Mesothelial cell of epicardium (in vitro differentiated cells): ENCODE measurements around the gene HMBS. TPM values are rescaled to one million over a fixed set of nuclear protein-coding genes. Genes with fewer than 3 reads are reported as not detected.

Experiments used
- DNase-seq, 2 experiments: peaks; one replicate each; pipeline ENCODE4 v3.0.0; 2021; ENCODE audit warnings: low spot score in 2 of 2; ENCODE audit not compliant: unreplicated experiment in 2 of 2
- H3K27ac Mint-ChIP-seq: 2 replicates; pipeline ENCODE4 v1.8.0; 2021; ENCODE audit warnings: mixed read lengths
- H3K27me3 Mint-ChIP-seq: 2 replicates; pipeline ENCODE4 v1.8.0; 2021; ENCODE audit warnings: low read depth, mixed read lengths
- H3K36me3 Mint-ChIP-seq: 2 replicates; pipeline ENCODE4 v1.8.0; 2021; ENCODE audit warnings: mixed read lengths
- H3K4me1 Mint-ChIP-seq: 2 replicates; pipeline ENCODE4 v1.8.0; 2021; ENCODE audit warnings: mixed read lengths
- H3K4me3 Mint-ChIP-seq: 2 replicates; pipeline ENCODE4 v1.8.0; 2021; ENCODE audit warnings: mild to moderate bottlenecking, moderate library complexity, mixed read lengths
- H3K9me3 Mint-ChIP-seq: 2 replicates; pipeline ENCODE4 v1.8.0; 2021; ENCODE audit warnings: mixed read lengths
- CTCF ChIP-seq: fragments of 200-600 bp; sonication (generic); IDR thresholded peaks from one replicate; pipeline ENCODE4 v1.5.0; 2021; ENCODE audit warnings: antibody characterized with exemption; ENCODE audit not compliant: unreplicated experiment
- total RNA-seq: library from RNA; stranded (reverse); gene quantifications from 3 replicates; pipeline ENCODE4 v1.2.1, GENCODE V29; 2021

HMBS gene
- total RNA-seq, 1 donor from 2014 or later, result 28.1 TPM

GRCh38 chr11:119111361-119111925 is 26.8 kb downstream of the HMBS start:
- H3K36me3 Mint-ChIP-seq, result peaks cover 16% of the 10 kb centered on the region
- no peak overlapping the region for H3K27ac Mint-ChIP-seq
- peaks cover 19% of the 10 kb centered on the region for H3K4me1 Mint-ChIP-seq
- H3K9me3 Mint-ChIP-seq, result no peaks in the 10 kb centered on the region
- no peak for TF ChIP-seq CTCF
- no peaks in the 10 kb centered on the region for H3K27me3 Mint-ChIP-seq
- no peak overlapping the region for H3K4me3 Mint-ChIP-seq
- DNase-seq, result no peak

GRCh38 chr11:119112314-119113020 is 27.8 kb downstream of the HMBS start:
- Mint-ChIP-seq H3K27me3 (no peaks in the 10 kb centered on the region), H3K36me3 (peaks cover 20% of the 10 kb centered on the region), H3K4me1 (peaks cover 13% of the 10 kb centered on the region), H3K9me3 (no peaks in the 10 kb centered on the region), H3K27ac (no peak overlapping the region), H3K4me3 (no peak overlapping the region)
- no peak for DNase-seq
- TF ChIP-seq CTCF, result no peak

DNA sequence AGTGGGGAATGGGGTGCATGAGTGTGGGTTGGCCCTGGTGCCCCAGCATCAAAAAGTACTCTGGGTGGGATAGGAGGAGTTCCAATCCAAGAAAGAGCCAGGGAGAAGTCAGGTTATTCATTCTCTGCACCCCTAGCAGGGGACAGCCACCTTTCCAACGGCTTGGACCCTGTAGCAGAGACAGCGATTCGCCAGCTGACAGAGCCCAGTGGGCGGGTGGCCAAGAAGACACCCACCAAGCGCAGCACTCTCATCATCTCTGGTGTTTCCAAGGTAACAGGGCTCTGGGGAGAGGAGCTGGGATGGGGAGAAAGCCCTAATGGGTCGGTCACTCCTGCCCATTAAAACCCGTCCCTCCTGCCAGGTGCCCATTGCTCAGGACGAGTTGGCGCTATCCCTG is 29.0 kb downstream of the HMBS start:
- Mint-ChIP-seq H3K36me3 (peaks cover 20% of the 10 kb centered on the region), H3K27ac (no peak overlapping the region), H3K4me3 (no peak overlapping the region), H3K27me3 (no peaks in the 10 kb centered on the region), H3K9me3 (no peaks in the 10 kb centered on the region), H3K4me1 (peaks cover 4% of the 10 kb centered on the region)
- TF ChIP-seq CTCF, result no peak
- no peak for DNase-seq

DNA sequence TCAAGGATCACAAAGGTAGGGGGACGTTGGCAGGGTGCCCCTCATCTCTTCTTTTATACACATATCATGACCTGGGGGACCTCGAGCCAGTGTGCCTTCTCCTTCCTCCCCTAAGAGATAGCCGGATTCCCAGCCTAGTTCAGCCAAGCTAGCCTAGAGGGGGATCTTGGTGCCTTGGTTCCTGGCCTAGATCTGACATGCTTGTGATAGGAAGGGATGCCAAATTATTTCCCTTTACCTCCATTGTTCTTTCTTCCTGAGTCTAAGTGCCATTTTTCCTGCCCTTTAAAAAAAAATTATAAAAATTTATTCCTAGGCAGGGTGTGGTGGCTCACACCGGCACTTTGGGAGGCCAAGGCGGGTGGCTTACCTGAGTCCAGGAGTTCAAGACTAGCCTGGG is 29.7 kb downstream of the HMBS start:
- TF ChIP-seq CTCF, result no peak
- no peaks in the 10 kb centered on the region for H3K4me1 Mint-ChIP-seq
- H3K36me3 Mint-ChIP-seq, result peaks cover 20% of the 10 kb centered on the region
- H3K4me3 Mint-ChIP-seq, result no peak overlapping the region
- no peaks in the 10 kb centered on the region for H3K9me3 Mint-ChIP-seq
- no peaks in the 10 kb centered on the region for H3K27me3 Mint-ChIP-seq
- no peak for DNase-seq
- H3K27ac Mint-ChIP-seq, result no peak overlapping the region

DNA sequence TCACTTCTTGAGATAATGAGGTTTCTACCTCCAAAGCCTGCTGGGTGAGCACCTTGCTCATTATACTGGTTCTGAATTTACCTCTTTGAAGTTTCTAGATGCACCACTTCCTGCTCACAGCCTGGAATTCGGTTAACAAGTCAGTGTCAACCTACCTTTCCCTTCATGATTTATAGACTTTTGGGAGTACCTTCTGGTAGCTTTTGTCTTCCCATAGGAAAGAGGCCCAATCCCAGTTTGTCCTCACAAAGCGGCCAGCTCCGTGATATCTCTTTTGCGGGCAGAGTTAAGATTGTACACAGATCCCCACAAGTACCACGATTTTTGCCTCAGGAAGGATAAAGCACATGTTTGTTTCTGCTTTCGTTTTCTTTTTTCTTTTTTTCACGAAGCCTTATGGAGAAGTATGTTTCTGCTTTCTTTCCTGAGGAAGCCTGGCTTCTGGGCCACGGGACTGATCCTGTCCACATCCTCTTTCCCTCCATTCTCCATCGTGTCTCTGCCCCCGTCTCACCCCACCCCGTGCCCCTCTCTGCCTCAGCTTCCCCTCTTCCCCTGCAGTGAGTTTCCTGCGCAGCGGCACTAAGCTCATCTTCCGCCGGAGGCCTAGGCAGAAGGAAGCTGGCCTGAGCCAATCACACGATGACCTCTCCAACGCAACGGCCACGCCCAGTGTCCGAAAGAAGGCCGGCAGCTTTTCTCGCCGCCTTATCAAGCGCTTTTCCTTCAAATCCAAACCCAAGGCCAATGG is 31.0 kb downstream of the HMBS start:
- Mint-ChIP-seq H3K9me3 (no peaks in the 10 kb centered on the region), H3K27me3 (no peaks in the 10 kb centered on the region), H3K27ac (no peak overlapping the region), H3K4me3 (no peak overlapping the region), H3K4me1 (peaks cover 6% of the 10 kb centered on the region), H3K36me3 (peaks cover 20% of the 10 kb centered on the region)
- no peak for DNase-seq
- no peak for TF ChIP-seq CTCF
